ENCODE data around the gene GINS2. TPM values are rescaled to one million over a fixed set of nuclear protein-coding genes. Genes with fewer than 3 reads are reported as not detected.

Gene GINS2
- total RNA-seq, 1 experiment from 2014 or later, result 20.2 TPM

DNA sequence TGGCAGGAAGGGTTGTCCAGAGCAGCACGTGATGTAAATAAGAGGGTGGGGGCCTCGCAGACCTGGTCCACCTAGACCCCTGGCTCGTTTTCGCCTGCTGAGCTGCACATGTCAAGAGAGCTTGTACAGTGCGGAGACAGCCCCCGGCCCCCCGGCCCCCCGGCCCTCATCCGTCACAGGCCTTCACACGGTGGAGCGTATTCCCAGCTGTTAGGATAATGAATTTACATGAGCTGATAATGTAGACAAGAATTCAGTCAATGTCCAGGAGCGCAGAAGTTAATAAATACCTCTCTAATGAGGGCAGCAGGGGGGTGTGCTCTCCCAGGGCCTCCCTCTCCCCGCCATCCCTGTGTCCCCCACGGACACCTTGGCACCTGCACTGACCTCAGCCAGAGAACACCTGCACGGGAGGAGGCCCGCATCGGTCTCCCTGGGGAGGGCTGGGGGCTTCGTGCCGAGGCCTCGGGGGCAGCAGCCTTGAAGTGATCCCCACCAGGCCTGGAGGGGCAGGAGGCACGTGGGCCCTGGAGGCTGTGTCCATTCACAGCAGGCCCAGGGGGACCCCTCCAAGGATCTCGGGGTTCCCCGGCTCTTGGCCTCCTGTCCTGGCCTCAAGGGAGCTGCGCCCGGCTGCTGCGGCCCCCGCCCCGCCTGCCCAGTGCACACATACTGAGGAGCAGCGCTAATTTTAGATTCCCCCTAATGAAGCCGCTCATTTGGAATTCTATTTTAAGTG lies 61.1 kb downstream of the GINS2 start:
- CTCF ChIA-PET, result no interaction called here
- Histone ChIP-seq H3K4me2 (no peak overlapping the region), H2AFZ (no peak overlapping the region), H3K9me3 (ENCODE audit: insufficient read depth, low read depth) (peaks cover 12% of the 10 kb centered on the region), H3K79me2 (ENCODE audit: low read depth) (peaks cover 96% of the 10 kb centered on the region), H3K4me1 (replicated peaks; ENCODE audit: insufficient read depth) (no peaks in the 10 kb centered on the region), H3K4me3 (no peak overlapping the region), H3K9me2 (ENCODE audit: insufficient read depth) (no peaks in the 10 kb centered on the region), H3K36me3 (ENCODE audit: low read depth) (peaks cover 6% of the 10 kb centered on the region), H3F3A (ENCODE audit: insufficient read depth, low read depth) (no peaks in the 10 kb centered on the region), H3K27me3 (ENCODE audit: insufficient read depth, low read depth) (no peaks in the 10 kb centered on the region), H3K27ac (no peak overlapping the region), H4K20me1 (ENCODE audit: insufficient read depth) (peaks cover 96% of the 10 kb centered on the region)
- BruUV-seq (replicated peaks), result no TSS peak
- no peak for DNase-seq
- intact Hi-C loops (cut with micrococcal nuclease; ENCODE audit: unreplicated experiment), result no loop called here
- TF ChIP-seq EZH2 (IDR thresholded peaks at IDR 0.05; ENCODE audit: low read depth), result no peak
- TF ChIP-seq, protein P1, sequence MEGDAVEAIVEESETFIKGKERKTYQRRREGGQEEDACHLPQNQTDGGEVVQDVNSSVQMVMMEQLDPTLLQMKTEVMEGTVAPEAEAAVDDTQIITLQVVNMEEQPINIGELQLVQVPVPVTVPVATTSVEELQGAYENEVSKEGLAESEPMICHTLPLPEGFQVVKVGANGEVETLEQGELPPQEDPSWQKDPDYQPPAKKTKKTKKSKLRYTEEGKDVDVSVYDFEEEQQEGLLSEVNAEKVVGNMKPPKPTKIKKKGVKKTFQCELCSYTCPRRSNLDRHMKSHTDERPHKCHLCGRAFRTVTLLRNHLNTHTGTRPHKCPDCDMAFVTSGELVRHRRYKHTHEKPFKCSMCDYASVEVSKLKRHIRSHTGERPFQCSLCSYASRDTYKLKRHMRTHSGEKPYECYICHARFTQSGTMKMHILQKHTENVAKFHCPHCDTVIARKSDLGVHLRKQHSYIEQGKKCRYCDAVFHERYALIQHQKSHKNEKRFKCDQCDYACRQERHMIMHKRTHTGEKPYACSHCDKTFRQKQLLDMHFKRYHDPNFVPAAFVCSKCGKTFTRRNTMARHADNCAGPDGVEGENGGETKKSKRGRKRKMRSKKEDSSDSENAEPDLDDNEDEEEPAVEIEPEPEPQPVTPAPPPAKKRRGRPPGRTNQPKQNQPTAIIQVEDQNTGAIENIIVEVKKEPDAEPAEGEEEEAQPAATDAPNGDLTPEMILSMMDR (conservative IDR thresholded peaks at IDR 0.05), result no peak
- POLR2A ChIA-PET (ENCODE audit: unreplicated experiment), result no interaction called here

DNA sequence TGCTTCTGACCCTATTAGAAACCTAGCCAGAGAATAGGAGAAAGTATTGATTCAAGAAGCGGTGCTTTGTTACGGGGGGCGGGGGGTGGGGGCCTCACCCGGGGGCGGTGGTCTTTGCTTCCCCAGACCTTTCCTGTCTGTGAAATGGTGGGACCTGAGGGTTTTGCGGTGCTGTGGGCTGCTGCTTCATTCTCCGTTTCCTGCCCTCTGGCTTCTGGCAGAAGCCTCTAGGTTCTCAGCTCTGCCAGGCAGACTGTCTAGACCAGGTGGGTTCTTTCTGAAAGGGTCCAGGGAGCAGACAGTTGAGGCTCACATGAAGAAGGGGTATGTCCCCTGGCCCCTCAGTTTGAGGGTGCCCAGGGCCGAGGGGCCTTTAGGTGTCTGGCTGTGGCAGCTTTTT lies 61.7 kb downstream of the GINS2 start:
- TF ChIP-seq, protein P1 (conservative IDR thresholded peaks at IDR 0.05), result no peak
- no peak for TF ChIP-seq EZH2 (IDR thresholded peaks at IDR 0.05; ENCODE audit: low read depth)
- no peaks in the 10 kb centered on the region for H3K9me2 ChIP-seq (ENCODE audit: insufficient read depth)
- peaks cover 98% of the 10 kb centered on the region for H3K79me2 ChIP-seq (ENCODE audit: low read depth)
- ChIA-PET CTCF (no interaction called here), POLR2A (ENCODE audit: unreplicated experiment) (no interaction called here)
- BruUV-seq (replicated peaks), result no TSS peak
- H3K9me3 ChIP-seq (ENCODE audit: insufficient read depth, low read depth), result peaks cover 12% of the 10 kb centered on the region
- H3K27me3 ChIP-seq (ENCODE audit: insufficient read depth, low read depth), result no peaks in the 10 kb centered on the region
- no peak overlapping the region for H3K27ac ChIP-seq
- no peak overlapping the region for H2AFZ ChIP-seq
- DNase-seq, result no peak
- no peak overlapping the region for H3K4me2 ChIP-seq
- H3K36me3 ChIP-seq (ENCODE audit: low read depth), result peaks cover 6% of the 10 kb centered on the region
- intact Hi-C loops (cut with micrococcal nuclease; ENCODE audit: unreplicated experiment), result no loop called here
- H3F3A ChIP-seq (ENCODE audit: insufficient read depth, low read depth), result 0 out of 2 replicates have a peak, but pooled peaks cover 3% of the 10 kb centered on the region
- H3K4me3 ChIP-seq, result no peak overlapping the region
- peaks cover 96% of the 10 kb centered on the region for H4K20me1 ChIP-seq (ENCODE audit: insufficient read depth)
- 0 out of 2 replicates have a peak, but pooled peaks cover 3% of the 10 kb centered on the region for H3K4me1 ChIP-seq (replicated peaks; ENCODE audit: insufficient read depth)

Other genes starting within 250 kb of the GINS2 start
- gene GSE1, start 75.6 kb downstream of the GINS2 start, total RNA-seq (2021), result 60.0 and 83.5 TPM in 2 replicates
- 44.3 and 51.6 TPM in 2 replicates for gene C16orf74, start 62.1 kb upstream of the GINS2 start, total RNA-seq (2021)
- gene EMC8, start 110.6 kb upstream of the GINS2 start, total RNA-seq (2021), result 38.2 and 44.0 TPM in 2 replicates
- 468 and 545 TPM in 2 replicates for gene COX4I1, start 110.7 kb upstream of the GINS2 start, total RNA-seq (2021)
- gene IRF8, start 210.2 kb upstream of the GINS2 start, total RNA-seq (2021), result not detected in 2 replicates